K562 (cell line): ENCODE data around the gene CNTF. TPM values are rescaled to one million over a fixed set of nuclear protein-coding genes. Genes with fewer than 3 reads are reported as not detected.

ENCODE experiments used
- ATF7 ChIP-seq: fragments of 450-650 bp; IDR thresholded peaks from 2 replicates; pipeline ENCODE4 v1.7.1; 2014; ENCODE audit warnings: mild to moderate bottlenecking, moderate library complexity
- BACH1 ChIP-seq: fragments of 200-800 bp; sonication (Bioruptor generic); IDR thresholded peaks from 2 replicates; pipeline ENCODE4 v1.6.1; 2016; ENCODE audit warnings: missing genetic modification characterization, missing compliant biosample characterization
- CEBPB ChIP-seq: fragments of 450-650 bp; IDR thresholded peaks from 2 replicates; pipeline ENCODE4 v1.6.1; 2016; ENCODE audit warnings: missing genetic modification characterization, missing compliant biosample characterization
- CTBP1 ChIP-seq: fragments of 450-650 bp; IDR thresholded peaks from 2 replicates; pipeline ENCODE4 v1.6.1; 2016; ENCODE audit warnings: borderline replicate concordance
- CUX1 ChIP-seq: fragments of 200-800 bp; sonication (Bioruptor generic); IDR thresholded peaks from 2 replicates; pipeline ENCODE4 v1.6.1; 2016; ENCODE audit warnings: missing genetic modification characterization, missing compliant biosample characterization
- DPF2 ChIP-seq: fragments of 450-650 bp; IDR thresholded peaks from 2 replicates; pipeline ENCODE4 v1.6.1; 2016
- EP300 ChIP-seq: IDR thresholded peaks from 2 replicates; pipeline ENCODE4 v1.6.1; 2012; ENCODE audit warnings: low read length, improper control_type of control experiment
- LEF1 ChIP-seq: fragments of 450-650 bp; IDR thresholded peaks from 2 replicates; pipeline ENCODE4 v1.6.1; 2016; ENCODE audit warnings: mild to moderate bottlenecking
- MAFK ChIP-seq: IDR thresholded peaks from 2 replicates; pipeline ENCODE4 v1.6.1; 2011; ENCODE audit warnings: low read length, improper control_type of control experiment
- NONO ChIP-seq, 2 experiments: fragments of 200-400 bp in 1 of 2; fragments of 450-650 bp in 1 of 2; formaldehyde crosslinking in 1 of 2; IDR thresholded peaks; 2 replicates each; pipeline ENCODE4 v1.6.1; 2017; ENCODE audit warnings: low read depth in 2 of 2, mild to moderate bottlenecking in 2 of 2, moderate library complexity in 2 of 2, low read length in 1 of 2
- NUFIP1 ChIP-seq: fragments of 450-650 bp; IDR thresholded peaks from 2 replicates; pipeline ENCODE4 v1.6.1; 2018; ENCODE audit not compliant: partially characterized antibody
- POLR2AphosphoS2 ChIP-seq: IDR thresholded peaks from 2 replicates; pipeline ENCODE4 v1.6.1; 2012; ENCODE audit warnings: low read length, improper control_type of control experiment
- SIN3B ChIP-seq: fragments of 450-650 bp; IDR thresholded peaks from 2 replicates; pipeline ENCODE4 v1.6.1; 2017; ENCODE audit warnings: low read depth, mild to moderate bottlenecking, moderate library complexity
- SREBF1 ChIP-seq: fragments of 150-350 bp; IDR thresholded peaks from 2 replicates; pipeline ENCODE4 v1.6.1; 2014; ENCODE audit warnings: antibody characterized with exemption, low read depth, low read length, borderline replicate concordance
- TCF3 ChIP-seq: sonication (generic); formaldehyde crosslinking; IDR thresholded peaks from 2 replicates; pipeline ENCODE4 v1.4.0; 2020; ENCODE audit warnings: mild to moderate bottlenecking, missing genetic modification reagents
- TGIF2 ChIP-seq: sonication (generic); formaldehyde crosslinking; IDR thresholded peaks from 2 replicates; pipeline ENCODE4 v1.8.1; 2022; ENCODE audit warnings: mild to moderate bottlenecking, missing genetic modification reagents, moderate library complexity
- TRIM28 ChIP-seq: fragments of 450-650 bp; IDR thresholded peaks from 2 replicates; pipeline ENCODE4 v1.6.1; 2017
- polyA plus RNA-seq, 8 experiments: library from polyadenylated mRNA; depleted of rRNA in 4 of 8; stranded (reverse) in 5 of 8; unstranded in 3 of 8; fragments of >200 nt; fragmentation: Nextera tagmentation in 2 of 8; fragmentation: Illumina TruSeq in 1 of 8; extraction: Ambion mirVana in 2 of 8; extraction: Trizol in 1 of 8; gene quantifications; 2 replicates each; pipeline versions ENCODE4 v1.2.1 to v1.2.3, GENCODE V29; 2011 to 2014; ENCODE audit warnings: inconsistent platforms in 1 of 8, missing spikeins in 1 of 8
- total RNA-seq, 7 experiments: library from RNA; depleted of rRNA in 6 of 7; stranded (reverse); fragments of >200 nt in 6 of 7; fragmentation: Illumina TruSeq in 2 of 7; extraction: Trizol in 2 of 7; gene quantifications; 2 replicates each; pipeline versions ENCODE4 v1.2.1 to v1.2.3, GENCODE V29; 2011 to 2021; ENCODE audit warnings: low replicate concordance in 1 of 7
- TF ChIP-seq, protein P1 (sequence below): IDR thresholded peaks from 2 replicates; pipeline ENCODE4 v1.6.1; 2016; ENCODE audit warnings: missing genetic modification characterization, missing compliant biosample characterization

Gene CNTF
- total and polyA plus RNA-seq, 9 of the 15 experiments (the other 6 are each of a cell fraction or from before 2014, with no cell fraction given) = 0.17 to 5.0 (median 2.3) TPM

DNA sequence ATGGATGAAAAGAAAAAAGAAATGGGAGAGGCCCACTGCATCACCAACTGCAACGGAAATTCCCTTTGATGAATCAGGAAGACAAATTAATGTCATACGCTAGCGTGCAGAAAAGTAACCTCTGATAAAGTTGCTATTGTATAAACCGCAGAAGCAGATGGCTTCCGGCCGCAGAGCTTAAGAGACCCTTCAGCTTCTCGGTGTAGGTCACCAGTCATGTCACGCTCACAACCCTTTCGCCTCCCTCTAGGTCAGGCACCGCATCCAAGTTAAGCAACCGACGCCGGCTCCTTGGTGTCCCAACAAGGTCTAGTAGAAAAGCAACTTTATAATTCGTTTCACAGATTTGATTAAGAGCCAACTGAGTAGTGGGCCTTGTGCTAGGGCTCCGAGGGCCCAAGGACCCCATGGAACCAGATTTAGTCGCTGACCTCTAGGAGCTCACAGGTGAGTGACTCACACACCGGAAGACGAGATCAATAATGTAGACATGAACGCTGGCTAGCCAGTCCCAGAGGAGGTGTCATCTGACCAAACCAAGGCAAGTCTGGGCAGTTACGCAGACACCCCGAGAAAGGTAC is 44.8 kb upstream of the CNTF start (continued):
- TF ChIP-seq NONO (IDR thresholded peaks at IDR 0.05; ENCODE audit: low read depth in 2 of 2, low read length in 1 of 2) = 0 out of 4 replicates have a peak, but pooled peaks of 1 of the 2 experiments have one; percentile 10
- peak; percentile 78 for TF ChIP-seq DPF2
- no peak for TF ChIP-seq SREBF1
- no peak for TF ChIP-seq TCF3 (CRISPR knock-in tag)
- TF ChIP-seq, protein P1, sequence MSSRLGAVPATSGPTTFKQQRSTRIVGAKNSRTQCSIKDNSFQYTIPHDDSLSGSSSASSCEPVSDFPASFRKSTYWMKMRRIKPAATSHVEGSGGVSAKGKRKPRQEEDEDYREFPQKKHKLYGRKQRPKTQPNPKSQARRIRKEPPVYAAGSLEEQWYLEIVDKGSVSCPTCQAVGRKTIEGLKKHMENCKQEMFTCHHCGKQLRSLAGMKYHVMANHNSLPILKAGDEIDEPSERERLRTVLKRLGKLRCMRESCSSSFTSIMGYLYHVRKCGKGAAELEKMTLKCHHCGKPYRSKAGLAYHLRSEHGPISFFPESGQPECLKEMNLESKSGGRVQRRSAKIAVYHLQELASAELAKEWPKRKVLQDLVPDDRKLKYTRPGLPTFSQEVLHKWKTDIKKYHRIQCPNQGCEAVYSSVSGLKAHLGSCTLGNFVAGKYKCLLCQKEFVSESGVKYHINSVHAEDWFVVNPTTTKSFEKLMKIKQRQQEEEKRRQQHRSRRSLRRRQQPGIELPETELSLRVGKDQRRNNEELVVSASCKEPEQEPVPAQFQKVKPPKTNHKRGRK (tag) = no peak
- no peak for TF ChIP-seq SIN3B
- no peak for TF ChIP-seq EP300
- peak; percentile 69 for TF ChIP-seq CEBPB (tag)
- no peak for TF ChIP-seq ATF7
- 0 out of 2 replicates have a peak, but pooled peaks have one; percentile 10 for TF ChIP-seq MAFK
- no peak for TF ChIP-seq BACH1 (tag)
- TF ChIP-seq TRIM28 = 0 out of 2 replicates have a peak, but pooled peaks have one; percentile 21
- peak; percentile 51; the same call in 1 of the 2 replicates for TF ChIP-seq CTBP1
- no peak for TF ChIP-seq TGIF2 (CRISPR knock-in tag)
- TF ChIP-seq LEF1 = peak; percentile 42; the same call in 1 of the 2 replicates
- TF ChIP-seq NUFIP1 = no peak
- no peak for TF ChIP-seq POLR2AphosphoS2
- TF ChIP-seq CUX1 (CRISPR knock-in tag) = peak; percentile 74
